Smooth muscle cell (in vitro differentiated cells): ENCODE measurements around the gene SCG5. TPM values are rescaled to one million over a fixed set of nuclear protein-coding genes. Genes with fewer than 3 reads are reported as not detected.
A peak's percentile ranks its signal among the peaks of the same experiment; 100 is the strongest.

Experiments
- DNase-seq: peaks from one replicate; lab custom pipeline; 2025; ENCODE audit not compliant: unreplicated experiment; lab: John Stamatoyannopoulos, UW
- H2AFZ ChIP-seq: fragments of 200-600 bp; sonication (generic); 2 replicates; pipeline ENCODE4 v1.6.0; 2016; ENCODE audit warnings: antibody characterized with exemption, low read depth, mild to moderate bottlenecking
- H3F3A ChIP-seq: fragments of 200-600 bp; sonication (generic); 2 replicates; pipeline ENCODE4 v1.6.0; 2017; ENCODE audit warnings: antibody characterized with exemption, low read depth
- H3K27ac ChIP-seq: fragments of 200-600 bp; sonication (generic); 2 replicates; pipeline ENCODE4 v1.5.1; 2016; ENCODE audit warnings: low read depth, mild to moderate bottlenecking
- H3K27me3 ChIP-seq: fragments of 200-600 bp; sonication (generic); 2 replicates; pipeline ENCODE4 v1.6.1; 2016; ENCODE audit warnings: low read depth, mild to moderate bottlenecking
- H3K36me3 ChIP-seq: fragments of 200-600 bp; sonication (generic); 2 replicates; pipeline ENCODE4 v1.5.1; 2016; ENCODE audit warnings: low read depth
- H3K4me1 ChIP-seq: fragments of 200-600 bp; sonication (generic); 2 replicates; pipeline ENCODE4 v1.5.1; 2016; ENCODE audit warnings: low read depth
- H3K4me2 ChIP-seq: fragments of 200-600 bp; sonication (generic); 2 replicates; pipeline ENCODE4 v1.6.0; 2016; ENCODE audit warnings: mild to moderate bottlenecking
- H3K4me3 ChIP-seq: fragments of 200-600 bp; sonication (generic); 2 replicates; pipeline ENCODE4 v1.5.1; 2016; ENCODE audit warnings: mild to moderate bottlenecking
- H3K79me2 ChIP-seq: fragments of 200-600 bp; sonication (generic); 2 replicates; pipeline ENCODE4 v1.6.0; 2016; ENCODE audit warnings: low read depth, mild to moderate bottlenecking
- H3K9ac ChIP-seq: fragments of 200-600 bp; sonication (generic); 2 replicates; pipeline ENCODE4 v1.6.0; 2016; ENCODE audit warnings: low read depth
- H3K9me3 ChIP-seq: fragments of 200-600 bp; sonication (generic); replicated peaks from 2 replicates; pipeline ENCODE4 v1.5.1; 2016; ENCODE audit warnings: low read depth
- H4K20me1 ChIP-seq: fragments of 200-600 bp; sonication (generic); 2 replicates; pipeline ENCODE4 v1.6.0; 2016; ENCODE audit warnings: low read depth
- CTCF ChIP-seq: fragments of 200-600 bp; sonication (generic); IDR thresholded peaks from 2 replicates; pipeline ENCODE4 v1.5.1; 2017; ENCODE audit warnings: borderline replicate concordance, mild to moderate bottlenecking, antibody characterized with exemption; ENCODE audit not compliant: insufficient read depth, poor library complexity, severe bottlenecking
- WGBS: methylation state at CpG from one replicate; pipeline ENCODE4 v1.1.7; 2016; ENCODE audit warnings: low lambda C conversion rate; 5-methylcytosine and 5-hydroxymethylcytosine counted together
- polyA plus RNA-seq: library from polyadenylated mRNA; unstranded; fragments of >200 nt; fragmentation: Nextera tagmentation; extraction: Ambion mirVana; gene quantifications from 2 replicates; pipeline ENCODE4 v1.2.1, GENCODE V29; 2016
- total RNA-seq: library from RNA; depleted of rRNA; stranded (reverse); fragments of >200 nt; gene quantifications from 2 replicates; pipeline ENCODE4 v1.2.3, GENCODE V29; 2014

Gene SCG5
- total and polyA plus RNA-seq, 2 experiments from 2014 or later, result 34.7 to 37.2 TPM

GRCh38 chr15:32663671-32664070 lies 22.2 kb downstream of the SCG5 start:
- H3K27me3 ChIP-seq, result no peaks in the 10 kb centered on the region
- no peak overlapping the region for H3K4me3 ChIP-seq
- DNase-seq, result no peak
- H3K9ac ChIP-seq, result no peak overlapping the region
- no peak overlapping the region for H3K4me2 ChIP-seq
- no peaks in the 10 kb centered on the region for H3K9me3 ChIP-seq
- no peaks in the 10 kb centered on the region for H3K36me3 ChIP-seq
- TF ChIP-seq CTCF, result no peak
- no peak overlapping the region for H3K27ac ChIP-seq
- peaks cover 10% of the 10 kb centered on the region for H3K4me1 ChIP-seq
- peaks cover 12% of the 10 kb centered on the region for H3F3A ChIP-seq
- H2AFZ ChIP-seq, result peak overlapping the region; percentile 50
- H3K79me2 ChIP-seq, result no peaks in the 10 kb centered on the region
- WGBS, result 75% methylated on average over 4 of the region's 4 CpGs
- H4K20me1 ChIP-seq, result no peaks in the 10 kb centered on the region

DNA sequence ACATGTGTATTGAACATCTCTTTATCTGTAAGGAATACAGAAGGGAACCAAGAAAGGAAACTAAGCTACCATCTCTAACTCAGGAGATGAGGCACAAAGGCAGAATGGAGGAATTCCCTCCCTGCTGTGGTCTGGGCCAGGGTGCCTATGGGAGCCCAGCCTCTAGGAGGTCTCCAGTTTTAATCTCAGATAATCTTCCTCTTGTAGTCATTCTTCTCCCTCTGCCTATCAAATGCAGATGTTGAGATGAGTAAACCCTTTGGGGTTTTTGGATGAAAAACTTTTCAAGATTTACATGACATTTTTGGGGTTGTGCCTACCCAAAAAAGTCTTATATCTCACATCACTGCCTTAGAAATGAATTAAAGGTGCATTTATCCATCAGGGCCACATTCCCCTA lies 23.3 kb downstream of the SCG5 start:
- H3K9me3 ChIP-seq, result no peaks in the 10 kb centered on the region
- TF ChIP-seq CTCF, result no peak
- H3K9ac ChIP-seq, result no peak overlapping the region
- H2AFZ ChIP-seq, result no peak overlapping the region
- H3K4me3 ChIP-seq, result no peak overlapping the region
- H3K4me1 ChIP-seq, result peaks cover 13% of the 10 kb centered on the region
- no peaks in the 10 kb centered on the region for H3K79me2 ChIP-seq
- peaks cover 6% of the 10 kb centered on the region for H3F3A ChIP-seq
- no peak for DNase-seq
- H3K27ac ChIP-seq, result no peak overlapping the region
- H3K36me3 ChIP-seq, result no peaks in the 10 kb centered on the region
- no peaks in the 10 kb centered on the region for H4K20me1 ChIP-seq
- H3K27me3 ChIP-seq, result no peaks in the 10 kb centered on the region
- H3K4me2 ChIP-seq, result no peak overlapping the region

DNA sequence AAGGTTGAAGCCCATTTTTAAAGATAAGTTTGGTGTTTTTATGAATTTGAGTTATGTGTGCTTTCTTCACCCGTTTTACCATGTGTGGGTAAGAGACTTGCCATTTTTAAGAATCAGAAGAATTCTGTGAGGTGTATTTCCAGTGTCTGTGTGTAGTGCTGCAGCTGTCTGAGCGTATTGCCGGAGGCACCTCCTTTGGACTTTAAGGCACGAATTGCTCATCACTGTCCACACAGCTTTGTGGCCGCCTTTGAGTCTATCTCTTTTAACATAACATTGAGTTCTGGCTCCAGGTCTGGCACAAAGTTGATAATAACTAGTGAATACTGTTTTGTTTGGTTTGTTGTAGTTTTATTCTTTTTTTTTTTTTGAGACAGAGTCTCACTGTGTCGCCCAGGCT lies 25.8 kb downstream of the SCG5 start:
- H3K9me3 ChIP-seq, result no peaks in the 10 kb centered on the region
- H3K4me2 ChIP-seq, result no peak overlapping the region
- DNase-seq, result no peak

More for the DNA sequence above, 25.8 kb downstream of the SCG5 start:
- Histone ChIP-seq H3K4me3 (no peak overlapping the region), H2AFZ (no peak overlapping the region), H3K27ac (no peak overlapping the region), H4K20me1 (no peaks in the 10 kb centered on the region), H3K79me2 (no peaks in the 10 kb centered on the region), H3K4me1 (peaks cover 21% of the 10 kb centered on the region), H3F3A (no peaks in the 10 kb centered on the region), H3K9ac (no peak overlapping the region), H3K36me3 (no peaks in the 10 kb centered on the region), H3K27me3 (no peaks in the 10 kb centered on the region)
- 68% methylated on average over 6 of the region's 6 CpGs for WGBS
- TF ChIP-seq CTCF, result no peak
